Effector memory CD4-positive, alpha-beta T cell (primary cell): ENCODE measurements around the gene TWIST1.

Source experiments
- DNase-seq, 3 donors: peaks; one replicate each; pipeline ENCODE4 v3.0.0-alpha.2; 2020
- H3K27ac ChIP-seq: 2 replicates; pipeline ENCODE4 v1.7.0; 2013; ENCODE audit warnings: mild to moderate bottlenecking, low read length, moderate library complexity; ENCODE audit not compliant: insufficient read depth, poor library complexity, severe bottlenecking
- H3K27me3 ChIP-seq: replicated peaks from 2 replicates; pipeline ENCODE4 v1.7.0; 2013; ENCODE audit warnings: mild to moderate bottlenecking, low read length; ENCODE audit not compliant: insufficient read depth, control insufficient read depth, poor library complexity, severe bottlenecking
- H3K36me3 ChIP-seq: 2 replicates; pipeline ENCODE4 v1.7.0; 2013; ENCODE audit warnings: mild to moderate bottlenecking, low read length, moderate library complexity; ENCODE audit not compliant: control insufficient read depth, insufficient read depth
- H3K4me1 ChIP-seq: 2 replicates; pipeline ENCODE4 v1.7.0; 2013; ENCODE audit warnings: low read length, mild to moderate bottlenecking; ENCODE audit not compliant: control insufficient read depth, insufficient read depth, poor library complexity, severe bottlenecking
- H3K4me3 ChIP-seq: 2 replicates; pipeline ENCODE4 v1.7.0; 2013; ENCODE audit warnings: low read length, low read depth, mild to moderate bottlenecking; ENCODE audit not compliant: insufficient read depth, poor library complexity, severe bottlenecking
- H3K9me3 ChIP-seq: 2 replicates; pipeline ENCODE4 v1.7.0; 2013; ENCODE audit warnings: mild to moderate bottlenecking, low read length, moderate library complexity; ENCODE audit not compliant: control insufficient read depth
- total RNA-seq, 3 donors: gene quantifications; one replicate each; lab custom pipeline; 2026; lab: John Stamatoyannopoulos, UW

The TWIST1 gene
- total RNA-seq = 0 to 0.35 (median 0) reads per million in 3 donors

DNA sequence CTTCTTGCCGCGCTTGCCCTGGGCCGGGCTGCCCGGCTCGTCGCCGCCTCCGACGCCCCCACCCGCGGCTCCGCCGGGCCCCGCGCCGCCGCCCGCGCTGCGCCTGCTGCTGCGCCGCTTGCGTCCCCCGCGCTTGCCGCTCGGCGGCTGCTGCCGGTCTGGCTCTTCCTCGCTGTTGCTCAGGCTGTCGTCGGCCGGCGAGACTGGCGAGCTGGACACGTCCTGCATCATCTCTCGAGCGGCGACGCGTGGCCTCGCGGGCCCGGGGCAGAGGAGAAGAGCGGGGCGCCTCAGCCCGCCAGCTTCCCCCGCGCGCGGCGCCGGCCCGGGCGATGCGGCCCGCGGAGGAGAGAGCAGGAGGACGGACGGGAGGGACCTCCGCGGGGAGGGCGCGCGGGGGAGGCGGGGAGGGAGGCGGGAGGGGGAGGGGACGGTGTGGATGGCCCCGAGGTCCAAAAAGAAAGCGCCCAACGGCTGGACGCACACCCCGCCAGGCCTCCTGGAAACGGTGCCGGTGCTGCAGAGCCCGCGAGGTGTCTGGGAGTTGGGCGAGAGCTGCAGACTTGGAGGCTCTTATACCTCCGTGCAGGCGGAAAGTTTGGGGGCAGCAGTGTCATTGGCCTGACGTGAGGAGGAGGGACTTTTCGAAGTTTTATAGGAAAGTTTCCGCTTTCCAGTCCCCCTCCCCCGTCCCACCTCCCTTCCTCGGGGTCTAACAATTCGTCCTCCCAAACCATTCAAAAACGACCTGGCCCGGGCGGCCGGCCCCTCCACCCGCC, at the start of gene TWIST1:
Gene TWIST1, minus strand, starts transcription at position 546 of the 779 bp plus-strand sequence. Its CDS starts 315 bp downstream, at position 231.
- no peaks in the 10 kb centered on the region for H3K4me1 ChIP-seq
- peaks cover 18% of the 10 kb centered on the region for H3K27me3 ChIP-seq
- no peaks in the 10 kb centered on the region for H3K9me3 ChIP-seq
- H3K4me3 ChIP-seq = no peak within 1 kb of the TSS
- DNase-seq = no peak
- H3K27ac ChIP-seq = no peak within 1 kb of the TSS
- no peaks in the 10 kb centered on the region for H3K36me3 ChIP-seq

DNA sequence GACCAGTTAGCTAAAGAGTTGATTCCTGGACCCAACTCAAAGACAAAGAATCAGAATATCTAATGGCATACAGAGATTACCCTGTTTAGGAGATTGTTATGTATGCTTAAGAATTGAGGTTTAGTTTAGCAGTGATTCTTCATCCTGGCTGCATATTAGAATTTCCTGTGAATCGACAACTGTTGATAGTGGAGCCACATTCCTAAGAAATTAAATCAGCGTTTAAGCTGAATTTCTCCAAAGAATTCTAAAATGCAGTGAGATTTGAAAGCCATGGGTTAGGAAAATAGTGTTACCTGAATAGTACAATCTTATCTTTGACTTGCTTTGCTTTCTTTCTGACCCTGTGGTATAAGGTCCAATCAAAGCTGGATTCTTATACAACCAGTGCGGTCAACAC, 44.2 kb upstream of the TWIST1 start:
- H3K9me3 ChIP-seq = no peaks in the 10 kb centered on the region
- H3K4me3 ChIP-seq = no peak overlapping the region
- no peak for DNase-seq
- no peak overlapping the region for H3K27ac ChIP-seq
- H3K27me3 ChIP-seq = no peaks in the 10 kb centered on the region
- no peaks in the 10 kb centered on the region for H3K36me3 ChIP-seq
- no peaks in the 10 kb centered on the region for H3K4me1 ChIP-seq

- no peak overlapping the region for H3K4me3 ChIP-seq
- H3K36me3 ChIP-seq = no peaks in the 10 kb centered on the region
- no peaks in the 10 kb centered on the region for H3K27me3 ChIP-seq
- no peak for DNase-seq
- H3K9me3 ChIP-seq = no peaks in the 10 kb centered on the region
- no peak overlapping the region for H3K27ac ChIP-seq
- H3K4me1 ChIP-seq = no peaks in the 10 kb centered on the region
Measured at GRCh38 chr7:19146699-19147098, 29.3 kb upstream of the TWIST1 start.

DNA sequence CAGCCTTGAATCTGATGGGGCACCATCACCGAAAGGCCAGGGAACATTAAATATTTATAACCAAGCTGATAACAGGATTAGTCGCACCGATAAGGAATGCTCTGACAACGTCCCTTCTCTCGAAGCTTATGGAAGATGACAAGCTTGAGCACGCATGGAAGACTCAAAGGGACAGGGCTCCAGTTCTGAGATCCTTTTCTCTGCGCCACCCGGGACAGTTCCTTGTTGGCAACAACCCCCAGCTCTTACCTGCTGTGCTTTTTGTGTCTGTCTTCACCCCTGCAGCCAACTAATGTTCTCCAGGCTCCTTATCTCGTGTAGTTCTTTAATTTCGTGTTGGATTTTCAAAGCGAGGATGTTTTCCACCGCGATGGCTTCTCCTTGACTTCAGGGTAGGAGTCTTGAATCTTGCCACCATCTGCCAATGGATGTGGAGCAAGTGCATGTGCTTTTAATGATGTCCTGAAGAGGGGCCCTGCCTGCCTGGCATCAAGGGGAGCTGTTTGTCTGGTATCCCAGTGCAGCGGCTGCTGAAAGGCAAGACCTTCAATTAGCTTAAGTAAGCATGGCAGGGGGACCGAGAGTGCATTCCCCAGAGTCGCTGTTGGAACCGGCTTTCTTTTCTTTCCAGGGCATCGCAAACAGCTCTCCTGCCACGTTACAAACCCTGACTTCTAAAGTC, 28.1 kb upstream of the TWIST1 start:
- H3K4me1 ChIP-seq = no peaks in the 10 kb centered on the region
- H3K36me3 ChIP-seq = no peaks in the 10 kb centered on the region
- H3K27ac ChIP-seq = no peak overlapping the region
- no peak for DNase-seq
- H3K9me3 ChIP-seq = no peaks in the 10 kb centered on the region
- H3K4me3 ChIP-seq = no peak overlapping the region
- H3K27me3 ChIP-seq = no peaks in the 10 kb centered on the region

- H3K9me3 ChIP-seq = no peaks in the 10 kb centered on the region
- H3K36me3 ChIP-seq = no peaks in the 10 kb centered on the region
- DNase-seq = no peak
- no peaks in the 10 kb centered on the region for H3K27me3 ChIP-seq
- no peak within 1 kb of the TSS for H3K4me3 ChIP-seq
- H3K4me1 ChIP-seq = no peaks in the 10 kb centered on the region
- H3K27ac ChIP-seq = no peak within 1 kb of the TSS
Measured at GRCh38 chr7:19144661-19145433, 27.4 kb upstream of the TWIST1 start, which contains the start of gene FERD3L. FERD3L (minus strand) TSS chr7:19145421; CDS start chr7:19145362, 59 bp downstream.

DNA sequence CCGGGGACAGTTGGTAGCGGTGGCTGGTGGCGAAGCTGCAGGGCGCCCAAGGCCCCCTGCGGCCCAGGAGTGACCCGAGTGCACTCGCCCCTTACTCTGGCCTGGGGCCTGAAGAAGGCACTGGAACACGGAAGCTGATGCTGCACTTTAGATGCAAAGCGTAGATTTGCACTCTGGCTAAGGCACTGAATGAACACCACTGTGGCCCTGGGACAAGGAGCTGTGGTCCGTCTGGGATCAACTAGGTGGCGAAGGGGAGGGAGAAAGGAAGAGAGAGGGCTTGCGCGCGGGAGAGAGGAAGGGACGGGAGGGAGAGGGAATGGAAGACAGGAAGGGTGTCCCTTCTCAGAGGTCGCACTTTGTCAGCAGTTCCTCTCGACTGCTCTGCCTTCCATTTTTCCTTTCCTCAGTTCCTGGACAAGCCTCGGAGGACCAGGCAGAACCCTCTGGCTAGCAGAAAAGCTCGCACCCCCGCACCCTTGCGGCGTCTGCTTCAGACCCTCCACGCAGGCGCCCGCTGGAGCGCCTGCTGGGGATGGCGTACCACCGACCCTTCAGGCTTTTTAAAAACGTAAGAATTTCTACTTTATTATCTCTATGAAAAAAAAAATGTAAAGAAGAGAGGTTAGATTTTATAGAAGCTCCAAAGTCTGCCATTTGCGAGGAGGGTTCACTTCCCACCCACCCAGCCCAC, 26.6 kb upstream of the TWIST1 start:
- no peaks in the 10 kb centered on the region for H3K27me3 ChIP-seq
- H3K4me3 ChIP-seq = no peak overlapping the region
- no peak for DNase-seq

DNA sequence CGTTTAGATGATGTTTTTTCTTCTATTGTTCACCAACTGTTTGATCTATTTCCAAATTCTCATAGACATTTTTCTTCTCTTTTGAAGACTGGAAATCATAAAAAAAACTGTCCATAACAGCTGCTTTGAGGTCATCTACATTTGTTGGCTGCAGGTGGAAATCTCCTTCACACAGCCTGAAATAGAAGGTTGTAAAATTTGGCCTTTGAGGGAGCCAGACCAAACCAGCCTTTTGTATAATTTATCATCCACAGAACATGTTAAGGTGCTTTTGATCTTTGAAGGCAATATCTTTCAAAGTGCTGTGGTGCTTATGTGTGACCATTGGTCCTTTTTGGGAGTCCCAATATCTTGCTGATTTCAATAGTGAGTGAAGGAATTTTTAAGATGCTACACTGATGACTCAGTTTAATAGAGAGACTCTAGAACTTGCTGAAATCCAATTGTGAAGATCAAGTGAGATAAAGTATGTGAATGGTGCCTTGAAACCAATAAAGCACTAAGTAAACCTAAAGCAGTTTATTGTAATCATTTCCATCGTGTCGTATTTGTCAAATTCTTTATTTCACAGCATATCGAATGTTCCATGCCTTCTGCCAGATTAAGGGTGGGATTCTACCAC, 22.4 kb upstream of the TWIST1 start:
- H3K27me3 ChIP-seq = no peaks in the 10 kb centered on the region
- DNase-seq = no peak
- H3K9me3 ChIP-seq = no peaks in the 10 kb centered on the region
- H3K4me3 ChIP-seq = no peak overlapping the region
- H3K27ac ChIP-seq = no peak overlapping the region
- H3K36me3 ChIP-seq = no peaks in the 10 kb centered on the region
- no peaks in the 10 kb centered on the region for H3K4me1 ChIP-seq

More for the DNA sequence above, 26.6 kb upstream of the TWIST1 start:
- Histone ChIP-seq H3K36me3 (no peaks in the 10 kb centered on the region), H3K9me3 (no peaks in the 10 kb centered on the region), H3K27ac (no peak overlapping the region), H3K4me1 (no peaks in the 10 kb centered on the region)

GRCh38 chr7:19133886-19134285, 16.4 kb upstream of the TWIST1 start:
- H3K4me3 ChIP-seq = no peak overlapping the region
- no peaks in the 10 kb centered on the region for H3K36me3 ChIP-seq
- no peaks in the 10 kb centered on the region for H3K4me1 ChIP-seq
- DNase-seq = no peak
- H3K27me3 ChIP-seq = no peaks in the 10 kb centered on the region
- H3K27ac ChIP-seq = no peak overlapping the region
- H3K9me3 ChIP-seq = peaks cover 2% of the 10 kb centered on the region

- Histone ChIP-seq H3K4me1 (no peaks in the 10 kb centered on the region), H3K4me3 (no peak overlapping the region), H3K27ac (no peak overlapping the region), H3K36me3 (no peaks in the 10 kb centered on the region), H3K27me3 (no peaks in the 10 kb centered on the region), H3K9me3 (peaks cover 2% of the 10 kb centered on the region)
- no peak for DNase-seq
Measured at GRCh38 chr7:19133390-19133789, 16.0 kb upstream of the TWIST1 start.
